ENCODE data around the gene CELSR1. TPM values are rescaled to one million over a fixed set of nuclear protein-coding genes. Genes with fewer than 3 reads are reported as not detected.

The CELSR1 gene
- total and polyA plus RNA-seq, 7 donors = 0.09 to 0.39 (median 0.18) TPM

GRCh38 chr22:46390652-46391301 lies 146.6 kb downstream of the CELSR1 start:
- Histone ChIP-seq H3K27ac (peak overlapping the region; percentile 77), H3K36me3 (ENCODE audit: insufficient read depth in 1 of 2, low read depth in 1 of 2) (no peaks in the 10 kb centered on the region), H3K9me3 (no peaks in the 10 kb centered on the region), H3K27me3 (ENCODE audit: insufficient read depth in 3 of 3, low read length in 2 of 3) (no peaks in the 10 kb centered on the region), H3K4me1 (no peaks in the 10 kb centered on the region), H3K4me3 (peak overlapping the region; percentile 55)
- 19 to 35% (median 20%) methylated on average over 32 of the region's 32 CpGs for WGBS, 3 donors
- TF ChIP-seq, protein P1, sequence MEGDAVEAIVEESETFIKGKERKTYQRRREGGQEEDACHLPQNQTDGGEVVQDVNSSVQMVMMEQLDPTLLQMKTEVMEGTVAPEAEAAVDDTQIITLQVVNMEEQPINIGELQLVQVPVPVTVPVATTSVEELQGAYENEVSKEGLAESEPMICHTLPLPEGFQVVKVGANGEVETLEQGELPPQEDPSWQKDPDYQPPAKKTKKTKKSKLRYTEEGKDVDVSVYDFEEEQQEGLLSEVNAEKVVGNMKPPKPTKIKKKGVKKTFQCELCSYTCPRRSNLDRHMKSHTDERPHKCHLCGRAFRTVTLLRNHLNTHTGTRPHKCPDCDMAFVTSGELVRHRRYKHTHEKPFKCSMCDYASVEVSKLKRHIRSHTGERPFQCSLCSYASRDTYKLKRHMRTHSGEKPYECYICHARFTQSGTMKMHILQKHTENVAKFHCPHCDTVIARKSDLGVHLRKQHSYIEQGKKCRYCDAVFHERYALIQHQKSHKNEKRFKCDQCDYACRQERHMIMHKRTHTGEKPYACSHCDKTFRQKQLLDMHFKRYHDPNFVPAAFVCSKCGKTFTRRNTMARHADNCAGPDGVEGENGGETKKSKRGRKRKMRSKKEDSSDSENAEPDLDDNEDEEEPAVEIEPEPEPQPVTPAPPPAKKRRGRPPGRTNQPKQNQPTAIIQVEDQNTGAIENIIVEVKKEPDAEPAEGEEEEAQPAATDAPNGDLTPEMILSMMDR (IDR thresholded peaks at IDR 0.05) = peak; percentile 58
- peak; percentile 72 to 88 for DNase-seq
- intact Hi-C loops (cut with DNase I) = loop anchor here in 1 of 2 donors (1.0 to 5.0 kb wide), 3 partner anchors 23 to 398 kb away; no protein-coding TSS in a partner anchor
- ATAC-seq = peak; percentile 82 to 96 (median 88)

- Histone ChIP-seq H3K9me3 (no peaks in the 10 kb centered on the region), H3K36me3 (ENCODE audit: insufficient read depth in 1 of 2, low read depth in 1 of 2) (no peaks in the 10 kb centered on the region), H3K4me1 (no peaks in the 10 kb centered on the region), H3K27ac (peak overlapping the region; percentile 77), H3K27me3 (ENCODE audit: insufficient read depth in 3 of 3, low read length in 2 of 3) (no peaks in the 10 kb centered on the region), H3K4me3 (peak overlapping the region; percentile 55)
- 54 to 73% (median 54%) methylated on average over 20 of the region's 20 CpGs for WGBS, 3 donors
- DNase-seq (no peak), ATAC-seq (peak in 3 of 4 donors; percentile 13 to 30 (median 23))
- TF ChIP-seq, protein P1 (IDR thresholded peaks at IDR 0.05) = no peak
- intact Hi-C loops (cut with DNase I) = loop anchor here in 1 of 2 donors (1.0 to 5.0 kb wide), 3 partner anchors 23 to 398 kb away; no protein-coding TSS in a partner anchor
Measured at GRCh38 chr22:46390105-46390651, 147.2 kb downstream of the CELSR1 start.

- Histone ChIP-seq H3K4me3 (no peak overlapping the region), H3K27me3 (ENCODE audit: insufficient read depth in 3 of 3, low read length in 2 of 3) (no peaks in the 10 kb centered on the region), H3K9me3 (no peaks in the 10 kb centered on the region), H3K27ac (no peak overlapping the region), H3K36me3 (ENCODE audit: insufficient read depth in 1 of 2, low read depth in 1 of 2) (no peaks in the 10 kb centered on the region), H3K4me1 (no peaks in the 10 kb centered on the region)
- DNase-seq = no peak
- ATAC-seq = peak in 1 of 4 donors; percentile 23
- intact Hi-C loops (cut with DNase I) = no loop called here
- TF ChIP-seq, protein P1 (IDR thresholded peaks at IDR 0.05) = no peak
- WGBS, 3 donors = 86 to 92% (median 91%) methylated on average over 30 of the region's 30 CpGs
Measured at GRCh38 chr22:46389081-46389480, 148.3 kb downstream of the CELSR1 start.

DNA sequence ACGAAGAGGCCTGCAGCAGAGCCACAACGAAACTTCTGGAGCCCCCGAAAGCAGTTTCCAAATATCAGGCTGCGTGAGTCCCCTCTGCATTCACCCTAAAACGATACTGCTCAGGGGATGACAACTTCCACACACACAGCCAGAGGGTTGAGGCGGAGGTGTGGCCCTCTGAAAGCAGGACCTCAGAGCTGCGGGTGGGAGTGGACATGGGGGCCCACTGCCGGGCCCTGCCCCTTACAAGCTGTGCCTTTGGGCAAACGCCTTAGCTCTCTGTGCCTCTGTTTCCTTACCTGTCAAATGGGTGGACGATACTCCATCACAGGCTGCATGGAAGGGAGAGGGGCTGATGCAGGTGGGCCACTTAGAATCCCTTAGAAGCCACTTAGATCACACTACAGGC lies 148.8 kb downstream of the CELSR1 start:
- 90 to 95% (median 94%) methylated on average over 10 of the region's 10 CpGs for WGBS, 3 donors
- TF ChIP-seq, protein P1 (IDR thresholded peaks at IDR 0.05) = no peak
- Histone ChIP-seq H3K36me3 (ENCODE audit: insufficient read depth in 1 of 2, low read depth in 1 of 2) (no peaks in the 10 kb centered on the region), H3K4me1 (no peaks in the 10 kb centered on the region), H3K27ac (no peak overlapping the region), H3K27me3 (ENCODE audit: insufficient read depth in 3 of 3, low read length in 2 of 3) (no peaks in the 10 kb centered on the region), H3K4me3 (no peak overlapping the region), H3K9me3 (no peaks in the 10 kb centered on the region)
- ATAC-seq = no peak
- no peak for DNase-seq
- intact Hi-C loops (cut with DNase I) = no loop called here
